HG02943 (cell line): ENCODE results near the gene OCLN.
"Not testable (repeated sequence)": the region's sequence is repeated elsewhere in the genome, so short reads cannot be mapped to it uniquely, and the experiment has no call there.

Experiments
- ATAC-seq: cut with Tn5 transposase; IDR thresholded peaks from one replicate; pipeline ENCODE4 v1.9.1; 2021; ENCODE audit warnings: mild to moderate bottlenecking, low read depth, moderate library complexity; ENCODE audit not compliant: unreplicated experiment

OCLN gene

GRCh38 chr5:69489246-69489645 is 3.3 kb upstream of the OCLN start:
- no peak for ATAC-seq

- no peak for ATAC-seq
These were observed 1.6 kb upstream of the OCLN start for GRCh38 chr5:69491027-69491426.

GRCh38 chr5:69491838-69492390 is 676 bp upstream of the OCLN start:
- no peak for ATAC-seq

- ATAC-seq = no peak
These were observed 369 bp downstream of the OCLN start for GRCh38 chr5:69492923-69493395.

GRCh38 chr5:69493396-69494133 is 975 bp downstream of the OCLN start:
- no peak for ATAC-seq

GRCh38 chr5:69494452-69494851 is 1.9 kb downstream of the OCLN start:
- ATAC-seq = no peak

- ATAC-seq = no peak
These were observed 4.5 kb downstream of the OCLN start for GRCh38 chr5:69497006-69497520.

- ATAC-seq = no peak
These were observed 5.8 kb downstream of the OCLN start for GRCh38 chr5:69498384-69498783.

GRCh38 chr5:69502367-69502766 is 9.8 kb downstream of the OCLN start:
- ATAC-seq = no peak

GRCh38 chr5:69502767-69503488 is 10.3 kb downstream of the OCLN start:
- ATAC-seq = no peak

- ATAC-seq = no peak
These were observed 11.4 kb downstream of the OCLN start for GRCh38 chr5:69504036-69504435.

GRCh38 chr5:69505306-69505705 is 12.7 kb downstream of the OCLN start:
- no peak for ATAC-seq

GRCh38 chr5:69509212-69509611 is 16.6 kb downstream of the OCLN start:
- no peak for ATAC-seq

GRCh38 chr5:69510694-69511093 is 18.1 kb downstream of the OCLN start:
- ATAC-seq = no peak

- no peak for ATAC-seq
These were observed 20.2 kb downstream of the OCLN start for GRCh38 chr5:69512740-69513260.

- ATAC-seq = not testable (repeated sequence)
These were observed 23.0 kb downstream of the OCLN start for GRCh38 chr5:69515570-69515969.

GRCh38 chr5:69516769-69517168 is 24.2 kb downstream of the OCLN start:
- no peak for ATAC-seq

GRCh38 chr5:69517763-69518212 is 25.2 kb downstream of the OCLN start:
- no peak for ATAC-seq

GRCh38 chr5:69519285-69519684 is 26.7 kb downstream of the OCLN start:
- ATAC-seq = no peak

GRCh38 chr5:69522035-69522434 is 29.4 kb downstream of the OCLN start:
- no peak for ATAC-seq

GRCh38 chr5:69525490-69525889 is 32.9 kb downstream of the OCLN start:
- ATAC-seq = no peak
